ENCODE measurements around the gene RPGRIP1L. TPM values are rescaled to one million over a fixed set of nuclear protein-coding genes. Genes with fewer than 3 reads are reported as not detected.

RPGRIP1L gene
- polyA plus RNA-seq, 1 donor (not counting 4 experiments of a cell fraction or from before 2014, with no cell fraction given) = 11.6 TPM

DNA sequence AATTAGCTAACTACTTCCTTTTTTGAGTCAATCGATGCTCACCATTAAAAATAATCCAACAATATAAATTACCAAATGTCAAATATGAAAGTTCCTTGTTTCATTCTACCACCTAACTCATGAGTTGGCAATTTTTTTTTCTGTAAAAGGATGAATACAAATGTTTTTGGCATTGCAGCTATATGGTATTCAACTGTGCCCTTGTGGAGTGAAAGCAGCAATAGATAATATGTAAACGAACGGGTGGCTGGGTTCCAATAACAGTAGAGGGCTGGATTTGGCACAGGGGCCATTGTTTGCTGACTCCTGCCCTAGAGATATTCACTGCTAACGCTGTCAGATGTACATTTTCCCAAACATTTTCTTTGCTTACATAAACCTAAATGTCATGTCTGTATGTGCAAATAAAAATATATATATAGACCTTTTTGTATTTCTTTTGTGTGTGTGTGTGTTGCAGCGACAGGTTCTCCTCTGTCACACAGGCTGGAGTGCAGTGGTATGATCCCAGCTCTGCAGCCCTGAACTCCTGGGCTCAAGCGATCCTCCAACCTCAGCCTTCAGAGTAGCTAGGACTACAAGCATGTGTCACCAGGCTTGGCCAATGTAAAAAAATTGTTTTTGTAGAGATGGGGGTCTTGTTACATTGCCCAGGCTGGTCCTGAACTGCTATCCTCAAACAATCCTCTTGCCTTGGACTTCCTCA lies 73.9 kb downstream of the RPGRIP1L start:
- no peak for TF ChIP-seq EZH2 (IDR thresholded peaks at IDR 0.05; ENCODE audit: low read length)
- TF ChIP-seq, protein P1, sequence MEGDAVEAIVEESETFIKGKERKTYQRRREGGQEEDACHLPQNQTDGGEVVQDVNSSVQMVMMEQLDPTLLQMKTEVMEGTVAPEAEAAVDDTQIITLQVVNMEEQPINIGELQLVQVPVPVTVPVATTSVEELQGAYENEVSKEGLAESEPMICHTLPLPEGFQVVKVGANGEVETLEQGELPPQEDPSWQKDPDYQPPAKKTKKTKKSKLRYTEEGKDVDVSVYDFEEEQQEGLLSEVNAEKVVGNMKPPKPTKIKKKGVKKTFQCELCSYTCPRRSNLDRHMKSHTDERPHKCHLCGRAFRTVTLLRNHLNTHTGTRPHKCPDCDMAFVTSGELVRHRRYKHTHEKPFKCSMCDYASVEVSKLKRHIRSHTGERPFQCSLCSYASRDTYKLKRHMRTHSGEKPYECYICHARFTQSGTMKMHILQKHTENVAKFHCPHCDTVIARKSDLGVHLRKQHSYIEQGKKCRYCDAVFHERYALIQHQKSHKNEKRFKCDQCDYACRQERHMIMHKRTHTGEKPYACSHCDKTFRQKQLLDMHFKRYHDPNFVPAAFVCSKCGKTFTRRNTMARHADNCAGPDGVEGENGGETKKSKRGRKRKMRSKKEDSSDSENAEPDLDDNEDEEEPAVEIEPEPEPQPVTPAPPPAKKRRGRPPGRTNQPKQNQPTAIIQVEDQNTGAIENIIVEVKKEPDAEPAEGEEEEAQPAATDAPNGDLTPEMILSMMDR (optimal IDR thresholded peaks at IDR 0.05 in 1 of 3, IDR thresholded peaks at IDR 0.05 in 1 of 3, conservative IDR thresholded peaks at IDR 0.05 in 1 of 3; ENCODE audit: extremely low read depth in 1 of 3, insufficient read depth in 2 of 3, low read length in 3 of 3) = no peak
- no peaks in the 10 kb centered on the region for H3K9me3 ChIP-seq (ENCODE audit: control insufficient read depth, low read depth, low read length)
- no peak overlapping the region for H3K27ac ChIP-seq (ENCODE audit: control insufficient read depth, insufficient read depth, low read length)
- no peaks in the 10 kb centered on the region for H3K36me3 ChIP-seq (ENCODE audit: control insufficient read depth in 2 of 2, extremely low read depth in 1 of 2, insufficient read depth in 2 of 2, low read length in 2 of 2)
- DNase-seq (ENCODE audit: low read depth, low spot score) (no peak), FAIRE-seq (no peak)
- no peak overlapping the region for H3K9ac ChIP-seq (ENCODE audit: control insufficient read depth, extremely low read depth, insufficient read depth, low read length)
- no peaks in the 10 kb centered on the region for H4K20me1 ChIP-seq (ENCODE audit: control insufficient read depth, extremely low read depth, insufficient read depth, low read length)
- H3K4me1 ChIP-seq (ENCODE audit: control insufficient read depth, extremely low read depth, insufficient read depth, low read length) = no peaks in the 10 kb centered on the region
- no peaks in the 10 kb centered on the region for H3K27me3 ChIP-seq (ENCODE audit: control insufficient read depth, extremely low read depth, insufficient read depth, low read length)
- H3K4me3 ChIP-seq (ENCODE audit: control insufficient read depth in 2 of 3, extremely low read depth in 1 of 3, insufficient read depth in 2 of 3, low read depth in 1 of 3, low read length in 3 of 3) = no peak overlapping the region
- no peak overlapping the region for H2AFZ ChIP-seq (ENCODE audit: control insufficient read depth, low read length)
- dilution Hi-C loops (cut with MboI; ENCODE audit: extremely low pct_ligation_motif_present, low sequenced_read_pairs) = no loop called here
- H3K4me2 ChIP-seq (ENCODE audit: control insufficient read depth, extremely low read depth, insufficient read depth, low read depth, low read length) = no peak overlapping the region
- no peaks in the 10 kb centered on the region for H3K9me1 ChIP-seq (ENCODE audit: control insufficient read depth, extremely low read depth, insufficient read depth, low read length)
- H3K79me2 ChIP-seq (ENCODE audit: control insufficient read depth, insufficient read depth, low read length) = no peaks in the 10 kb centered on the region

DNA sequence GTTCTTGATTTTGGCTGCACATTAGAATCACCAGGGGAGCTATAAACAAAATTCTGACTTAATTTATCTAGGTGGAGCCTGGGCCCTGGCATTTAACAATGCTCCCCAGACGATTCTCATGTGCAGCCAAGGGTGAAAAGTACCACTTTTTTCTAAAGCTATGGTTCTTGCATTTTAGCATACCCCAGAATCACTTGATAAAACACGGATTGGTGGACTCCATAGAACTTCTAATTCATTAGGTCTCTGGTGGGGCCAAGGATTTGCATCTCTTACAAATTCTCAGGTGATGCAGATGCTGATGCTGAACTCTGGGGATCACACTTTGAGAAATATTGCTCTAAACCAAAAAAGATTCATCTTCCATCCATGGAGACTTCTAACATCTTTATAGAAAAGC lies 74.5 kb downstream of the RPGRIP1L start:
- Histone ChIP-seq H2AFZ (ENCODE audit: control insufficient read depth, low read length) (no peak overlapping the region), H3K4me2 (ENCODE audit: control insufficient read depth, extremely low read depth, insufficient read depth, low read depth, low read length) (no peak overlapping the region), H3K36me3 (ENCODE audit: control insufficient read depth in 2 of 2, extremely low read depth in 1 of 2, insufficient read depth in 2 of 2, low read length in 2 of 2) (no peaks in the 10 kb centered on the region), H3K79me2 (ENCODE audit: control insufficient read depth, insufficient read depth, low read length) (no peaks in the 10 kb centered on the region), H3K4me3 (ENCODE audit: control insufficient read depth in 2 of 3, extremely low read depth in 1 of 3, insufficient read depth in 2 of 3, low read depth in 1 of 3, low read length in 3 of 3) (no peak overlapping the region), H3K9me3 (ENCODE audit: control insufficient read depth, low read depth, low read length) (no peaks in the 10 kb centered on the region), H3K27me3 (ENCODE audit: control insufficient read depth, extremely low read depth, insufficient read depth, low read length) (no peaks in the 10 kb centered on the region), H4K20me1 (ENCODE audit: control insufficient read depth, extremely low read depth, insufficient read depth, low read length) (no peaks in the 10 kb centered on the region), H3K4me1 (ENCODE audit: control insufficient read depth, extremely low read depth, insufficient read depth, low read length) (no peaks in the 10 kb centered on the region), H3K9ac (ENCODE audit: control insufficient read depth, extremely low read depth, insufficient read depth, low read length) (no peak overlapping the region), H3K27ac (ENCODE audit: control insufficient read depth, insufficient read depth, low read length) (no peak overlapping the region), H3K9me1 (ENCODE audit: control insufficient read depth, extremely low read depth, insufficient read depth, low read length) (no peaks in the 10 kb centered on the region)
- FAIRE-seq = no peak
- TF ChIP-seq, protein P1 (optimal IDR thresholded peaks at IDR 0.05 in 1 of 3, IDR thresholded peaks at IDR 0.05 in 1 of 3, conservative IDR thresholded peaks at IDR 0.05 in 1 of 3; ENCODE audit: extremely low read depth in 1 of 3, insufficient read depth in 2 of 3, low read length in 3 of 3) = no peak
- TF ChIP-seq EZH2 (IDR thresholded peaks at IDR 0.05; ENCODE audit: low read length) = no peak
- dilution Hi-C loops (cut with MboI; ENCODE audit: extremely low pct_ligation_motif_present, low sequenced_read_pairs) = no loop called here
- DNase-seq (ENCODE audit: low read depth, low spot score) = no peak

All from keratinocyte (primary cell).